ENCODE data around the gene LYPD6B.

DNA sequence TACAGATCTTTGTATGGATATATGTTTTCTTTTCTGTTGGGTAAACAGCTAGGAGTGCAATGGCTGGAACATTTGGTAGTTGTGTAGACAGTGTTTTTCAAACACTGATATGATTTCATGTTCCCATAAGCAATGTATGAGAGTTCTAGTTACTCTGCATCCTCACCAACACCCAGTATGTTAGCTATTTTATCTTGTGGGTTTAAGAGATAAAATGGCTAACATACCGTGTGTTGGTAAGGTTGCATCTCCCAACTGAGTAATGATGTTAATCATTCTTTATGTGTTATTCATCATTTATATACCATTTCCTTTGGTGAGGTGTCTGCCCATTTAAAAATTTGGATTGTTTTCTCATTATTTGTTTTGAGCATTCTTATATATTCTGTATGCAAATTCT lies 65.7 kb downstream of the LYPD6B start:
- TF ChIP-seq FOXM1 (IDR thresholded peaks at IDR 0.05; ENCODE audit: borderline replicate concordance, low read depth) (no peak), ZBTB7A (IDR thresholded peaks at IDR 0.05; ENCODE audit: low read depth) (no peak), EGR1 (IDR thresholded peaks at IDR 0.05) (no peak), RAD21 (IDR thresholded peaks at IDR 0.05; ENCODE audit: low read depth) (no peak), YY1 (IDR thresholded peaks at IDR 0.05; ENCODE audit: low read depth) (no peak), TAF1 (IDR thresholded peaks at IDR 0.05; ENCODE audit: low read depth) (no peak), EP300 (IDR thresholded peaks at IDR 0.05; ENCODE audit: borderline replicate concordance) (no peak), CREB1 (IDR thresholded peaks at IDR 0.05; ENCODE audit: low read depth) (no peak), TCF12 (IDR thresholded peaks at IDR 0.05; ENCODE audit: low read depth) (no peak)
- TF ChIP-seq, protein P1, sequence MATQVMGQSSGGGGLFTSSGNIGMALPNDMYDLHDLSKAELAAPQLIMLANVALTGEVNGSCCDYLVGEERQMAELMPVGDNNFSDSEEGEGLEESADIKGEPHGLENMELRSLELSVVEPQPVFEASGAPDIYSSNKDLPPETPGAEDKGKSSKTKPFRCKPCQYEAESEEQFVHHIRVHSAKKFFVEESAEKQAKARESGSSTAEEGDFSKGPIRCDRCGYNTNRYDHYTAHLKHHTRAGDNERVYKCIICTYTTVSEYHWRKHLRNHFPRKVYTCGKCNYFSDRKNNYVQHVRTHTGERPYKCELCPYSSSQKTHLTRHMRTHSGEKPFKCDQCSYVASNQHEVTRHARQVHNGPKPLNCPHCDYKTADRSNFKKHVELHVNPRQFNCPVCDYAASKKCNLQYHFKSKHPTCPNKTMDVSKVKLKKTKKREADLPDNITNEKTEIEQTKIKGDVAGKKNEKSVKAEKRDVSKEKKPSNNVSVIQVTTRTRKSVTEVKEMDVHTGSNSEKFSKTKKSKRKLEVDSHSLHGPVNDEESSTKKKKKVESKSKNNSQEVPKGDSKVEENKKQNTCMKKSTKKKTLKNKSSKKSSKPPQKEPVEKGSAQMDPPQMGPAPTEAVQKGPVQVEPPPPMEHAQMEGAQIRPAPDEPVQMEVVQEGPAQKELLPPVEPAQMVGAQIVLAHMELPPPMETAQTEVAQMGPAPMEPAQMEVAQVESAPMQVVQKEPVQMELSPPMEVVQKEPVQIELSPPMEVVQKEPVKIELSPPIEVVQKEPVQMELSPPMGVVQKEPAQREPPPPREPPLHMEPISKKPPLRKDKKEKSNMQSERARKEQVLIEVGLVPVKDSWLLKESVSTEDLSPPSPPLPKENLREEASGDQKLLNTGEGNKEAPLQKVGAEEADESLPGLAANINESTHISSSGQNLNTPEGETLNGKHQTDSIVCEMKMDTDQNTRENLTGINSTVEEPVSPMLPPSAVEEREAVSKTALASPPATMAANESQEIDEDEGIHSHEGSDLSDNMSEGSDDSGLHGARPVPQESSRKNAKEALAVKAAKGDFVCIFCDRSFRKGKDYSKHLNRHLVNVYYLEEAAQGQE (IDR thresholded peaks at IDR 0.05; ENCODE audit: low read depth): no peak
- TF ChIP-seq, protein P2, sequence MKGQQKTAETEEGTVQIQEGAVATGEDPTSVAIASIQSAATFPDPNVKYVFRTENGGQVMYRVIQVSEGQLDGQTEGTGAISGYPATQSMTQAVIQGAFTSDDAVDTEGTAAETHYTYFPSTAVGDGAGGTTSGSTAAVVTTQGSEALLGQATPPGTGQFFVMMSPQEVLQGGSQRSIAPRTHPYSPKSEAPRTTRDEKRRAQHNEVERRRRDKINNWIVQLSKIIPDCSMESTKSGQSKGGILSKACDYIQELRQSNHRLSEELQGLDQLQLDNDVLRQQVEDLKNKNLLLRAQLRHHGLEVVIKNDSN (IDR thresholded peaks at IDR 0.05): no peak

Data from Ishikawa (cell line).